NCI-H187 (cell line): ENCODE data around the gene BAIAP3.
A peak's percentile ranks its signal among the peaks of the same experiment; 100 is the strongest.

ENCODE experiments used
- DNase-seq, 2 experiments: peaks; one replicate each; lab custom pipeline; 2025; lab: John Stamatoyannopoulos, UW

Gene BAIAP3

GRCh38 chr16:1371054-1371978 lies 37.9 kb downstream of the BAIAP3 start:
- DNase-seq: no peak

- DNase-seq: no peak
Measured at GRCh38 chr16:1372292-1372950, 39.0 kb downstream of the BAIAP3 start.

GRCh38 chr16:1374418-1375297 lies 41.2 kb downstream of the BAIAP3 start:
- no peak for DNase-seq

DNA sequence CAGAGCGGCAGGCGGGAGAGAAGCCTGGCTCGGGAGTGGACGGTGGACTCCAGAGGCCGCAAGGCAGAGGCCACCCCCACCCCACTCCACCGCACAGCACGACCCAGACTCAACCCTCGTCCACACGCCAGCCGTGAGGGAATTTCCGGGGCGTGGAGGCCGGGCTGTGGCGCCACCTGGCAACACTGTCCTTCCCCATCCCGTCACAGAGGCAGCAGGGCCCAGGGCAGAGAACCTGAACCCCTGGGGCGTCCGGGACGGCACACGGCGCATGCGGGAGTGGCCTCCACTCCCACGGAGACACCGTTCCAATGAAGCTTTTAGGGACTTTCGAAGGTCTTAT lies 41.8 kb downstream of the BAIAP3 start:
- no peak for DNase-seq

DNA sequence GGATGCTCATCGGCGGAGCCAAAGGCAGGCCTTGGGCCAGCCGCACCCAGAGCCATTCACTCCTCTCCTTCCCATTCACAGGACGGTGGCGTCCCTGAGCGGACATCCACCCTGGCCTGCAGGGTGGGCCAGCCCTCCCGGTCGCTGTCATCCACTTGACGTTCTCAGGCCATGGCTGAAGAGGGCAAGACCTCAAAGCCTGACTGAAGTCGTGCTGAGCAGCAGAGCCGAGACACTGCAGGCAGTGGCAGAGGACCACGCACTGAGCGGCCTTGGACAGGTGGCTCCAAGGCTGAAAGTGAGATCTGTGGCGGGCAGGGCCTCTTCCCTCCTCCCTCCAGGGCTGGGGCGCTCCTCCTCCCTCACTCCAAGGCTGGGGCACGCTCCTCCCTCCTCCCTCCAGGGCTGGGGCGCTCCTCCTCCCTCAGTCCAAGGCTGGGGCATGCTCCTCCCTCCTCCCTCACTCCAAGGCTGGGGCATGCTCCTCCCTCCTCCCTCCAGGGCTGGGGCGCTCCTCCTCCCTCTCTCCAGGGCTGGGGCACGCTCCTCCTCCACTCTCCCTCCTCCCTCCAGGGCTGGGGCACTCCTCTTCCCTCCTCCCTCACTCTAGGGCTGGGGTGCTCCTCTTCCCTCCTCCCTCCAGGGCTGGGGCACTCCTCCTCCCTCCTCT lies 42.4 kb downstream of the BAIAP3 start:
- no peak for DNase-seq

DNA sequence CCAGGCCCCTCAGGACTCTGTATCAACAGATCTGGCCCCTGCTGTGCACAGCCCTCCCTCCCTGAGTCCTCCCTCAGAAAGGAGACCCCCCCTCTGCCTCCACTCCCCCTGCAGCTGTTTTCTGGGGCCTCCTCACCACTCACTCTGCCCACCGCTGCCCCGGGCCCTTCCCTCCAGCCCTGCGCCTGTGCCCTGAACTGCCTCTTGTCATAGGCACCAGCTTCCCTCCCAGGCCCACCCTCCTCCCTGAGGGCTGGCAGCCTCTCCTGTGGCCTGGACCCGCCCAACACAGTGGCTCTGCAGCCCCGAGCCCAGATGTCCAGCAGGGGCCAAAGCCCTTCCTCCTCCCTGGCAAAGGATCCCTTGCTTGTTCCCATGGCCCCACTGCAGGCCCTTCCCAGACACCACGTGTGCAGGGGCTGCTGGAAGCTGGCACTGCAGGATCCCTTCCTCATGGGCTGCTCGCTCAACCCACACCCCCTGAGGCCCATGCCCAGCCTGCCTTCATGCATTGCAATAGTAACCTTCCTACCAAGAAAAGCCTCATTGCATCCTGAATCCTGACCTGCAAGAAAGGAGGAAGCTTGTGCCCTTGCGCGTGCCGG lies 44.1 kb downstream of the BAIAP3 start:
- no peak for DNase-seq

DNA sequence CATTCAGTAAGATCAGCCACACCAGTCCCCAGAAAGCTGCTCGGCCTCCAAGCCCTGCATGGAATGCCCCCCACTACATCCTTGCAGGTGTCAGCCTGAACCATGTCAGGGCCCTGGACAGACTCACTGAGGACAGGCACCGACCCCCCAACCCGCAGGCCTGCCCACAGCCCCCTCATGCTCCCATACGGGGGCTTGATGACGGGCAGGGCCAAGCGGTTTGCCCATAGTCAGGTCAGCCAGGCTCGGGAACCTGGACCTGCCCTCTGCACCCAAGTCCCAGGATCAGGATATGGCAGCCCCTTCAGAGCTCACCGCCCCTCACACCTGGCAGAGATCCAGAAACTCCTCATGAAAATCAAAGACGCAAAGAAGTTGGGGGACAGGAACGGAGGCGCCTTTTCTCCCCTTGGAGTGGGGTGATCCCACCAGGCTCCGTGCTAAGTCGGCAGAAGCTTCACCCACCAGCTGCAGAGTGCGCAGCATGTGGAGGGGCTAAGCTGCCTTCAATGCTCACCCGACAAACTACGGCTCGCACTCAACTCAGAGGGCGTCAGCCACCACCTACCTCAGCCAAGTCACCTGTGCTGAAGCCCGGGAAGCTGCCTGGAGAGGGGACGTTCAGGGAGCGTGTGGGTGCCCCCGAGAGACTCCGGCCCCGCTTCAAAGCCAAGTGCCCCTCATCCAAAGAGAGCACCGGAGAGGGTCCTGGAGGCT lies 44.8 kb downstream of the BAIAP3 start:
- DNase-seq: no peak

DNA sequence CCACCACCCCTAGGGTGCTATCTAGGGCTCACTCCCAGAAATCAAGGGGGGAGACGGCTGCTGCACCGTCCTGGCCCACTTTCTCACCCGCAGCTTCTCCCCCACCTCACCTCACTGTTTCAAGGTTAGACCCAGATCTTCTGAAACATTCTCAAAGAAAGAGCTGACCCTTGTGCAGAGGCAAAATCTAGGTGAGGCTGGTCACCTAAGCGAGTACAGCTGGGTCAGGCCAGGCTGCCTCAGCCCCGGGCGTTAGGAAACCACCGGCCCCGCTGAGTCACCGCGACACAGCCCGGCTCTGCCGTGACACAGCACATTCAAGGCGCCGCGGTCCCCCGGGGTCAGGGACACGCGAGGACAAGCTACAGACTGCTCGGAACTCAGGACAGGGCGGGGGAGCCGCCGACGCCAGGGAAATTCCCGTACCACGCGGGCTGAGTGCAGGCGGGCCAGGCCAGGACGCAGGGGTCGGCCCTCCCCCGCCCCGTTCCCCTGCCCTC lies 45.4 kb downstream of the BAIAP3 start:
- DNase-seq: no peak

DNA sequence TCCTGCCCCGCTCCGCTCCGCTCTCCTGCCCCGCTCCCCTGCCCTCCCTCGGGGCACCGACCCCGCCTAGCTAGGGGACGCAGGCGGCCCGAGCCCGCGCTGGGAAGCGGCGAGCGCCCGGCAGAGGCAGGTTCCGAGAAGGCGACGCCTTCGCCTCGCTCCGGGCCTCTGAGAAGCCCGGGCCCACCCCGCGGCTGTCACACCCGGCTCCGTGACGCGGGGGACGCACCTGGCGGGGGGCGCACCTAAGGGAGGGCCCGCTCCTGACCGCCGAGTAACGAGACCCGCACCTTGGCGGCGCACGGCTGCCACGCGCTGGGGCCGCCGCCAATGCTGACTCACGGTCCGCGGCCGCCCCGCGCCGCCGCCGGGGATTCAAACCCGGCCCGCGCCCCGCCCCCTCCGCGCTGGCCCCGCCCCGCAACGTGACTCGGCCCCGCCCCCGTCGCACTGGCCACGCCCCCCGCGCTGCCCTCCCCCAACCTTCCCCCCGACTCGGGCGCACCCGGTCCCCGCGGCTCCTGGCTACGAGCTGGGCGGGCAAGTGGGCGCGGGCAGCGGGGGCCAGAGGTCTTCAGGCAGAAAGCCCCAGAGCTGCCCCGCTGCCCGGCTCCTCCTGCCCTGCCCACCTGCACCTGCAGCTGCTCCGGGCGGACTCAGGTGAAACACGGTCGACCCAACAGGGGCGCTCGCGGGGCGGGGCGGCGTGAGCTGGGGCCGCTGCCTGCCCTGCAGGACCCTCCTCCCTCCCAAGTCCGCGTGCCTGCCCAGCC lies 46.0 kb downstream of the BAIAP3 start:
- DNase-seq: peak; percentile 44 to 58

- DNase-seq: no peak
Measured at GRCh38 chr16:1380195-1380594, 46.8 kb downstream of the BAIAP3 start.

- DNase-seq: no peak
Measured at GRCh38 chr16:1381612-1382406, 48.4 kb downstream of the BAIAP3 start.

- DNase-seq: no peak
Measured at GRCh38 chr16:1383556-1383955, 50.1 kb downstream of the BAIAP3 start.

DNA sequence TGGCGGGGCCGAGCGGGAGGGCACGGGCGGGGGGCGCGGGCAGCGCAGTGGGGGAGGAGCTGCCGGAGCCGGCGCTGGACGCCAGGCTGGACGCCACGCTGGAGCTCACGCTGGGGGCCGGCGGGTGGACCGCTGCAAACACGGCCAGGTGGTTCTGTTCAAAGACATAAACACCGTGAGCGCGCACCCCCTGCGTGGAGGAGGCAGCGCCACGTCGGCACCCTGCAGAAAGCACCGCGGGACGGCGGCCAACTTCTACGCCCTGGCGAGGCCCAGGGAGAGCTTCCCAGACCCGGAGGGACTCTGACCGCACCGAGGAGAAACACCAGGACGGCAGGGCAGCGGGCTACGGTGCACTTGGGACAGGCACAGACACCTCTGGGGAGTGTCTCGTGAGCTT lies 51.8 kb downstream of the BAIAP3 start:
- DNase-seq: no peak

DNA sequence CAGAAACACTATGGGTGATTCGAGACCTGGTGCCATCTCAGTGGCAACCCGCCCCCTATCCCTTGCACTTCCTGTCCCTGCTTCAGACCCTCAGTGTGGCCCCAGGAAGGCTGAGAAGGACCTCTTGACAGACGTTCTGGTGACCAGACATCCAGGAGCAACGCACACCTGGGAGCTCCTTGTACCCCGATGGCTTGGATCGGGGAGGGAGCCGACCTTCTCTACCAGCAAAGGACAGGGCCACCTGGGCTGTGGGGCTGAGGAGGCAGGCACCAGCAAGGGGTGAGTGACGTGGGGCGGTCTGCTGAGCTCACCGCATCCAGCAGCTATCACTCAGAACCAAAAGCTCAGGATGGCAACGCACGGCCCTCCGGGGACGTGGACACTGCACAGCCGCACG lies 53.9 kb downstream of the BAIAP3 start:
- no peak for DNase-seq

GRCh38 chr16:1389762-1390161 lies 56.3 kb downstream of the BAIAP3 start:
- no peak for DNase-seq

DNA sequence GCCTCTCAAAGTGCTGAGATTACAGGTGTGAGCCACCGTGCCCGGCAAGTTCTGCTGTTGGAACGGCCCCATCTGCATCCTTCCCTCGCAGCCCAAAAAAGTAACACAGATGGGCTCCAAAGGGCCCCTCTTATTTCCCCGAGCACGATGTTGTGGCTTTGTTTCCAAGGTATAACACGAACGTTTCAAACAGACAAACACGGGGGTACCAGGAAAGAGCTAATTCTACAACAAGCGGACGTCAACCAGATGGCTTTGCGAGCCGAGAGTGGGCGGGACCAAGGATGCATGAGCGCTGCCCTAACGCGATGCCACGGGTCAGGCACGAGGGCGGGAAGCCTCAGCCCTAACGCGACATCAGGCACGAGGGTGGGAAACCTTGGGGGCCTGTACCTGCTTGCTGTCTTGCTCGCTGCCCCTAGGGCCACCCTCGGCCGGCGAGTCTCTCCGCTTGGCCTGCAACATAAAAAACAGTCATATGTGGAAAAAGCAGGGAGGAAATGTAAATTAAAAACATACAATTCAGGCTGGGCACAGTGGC lies 56.9 kb downstream of the BAIAP3 start:
- DNase-seq: no peak

DNA sequence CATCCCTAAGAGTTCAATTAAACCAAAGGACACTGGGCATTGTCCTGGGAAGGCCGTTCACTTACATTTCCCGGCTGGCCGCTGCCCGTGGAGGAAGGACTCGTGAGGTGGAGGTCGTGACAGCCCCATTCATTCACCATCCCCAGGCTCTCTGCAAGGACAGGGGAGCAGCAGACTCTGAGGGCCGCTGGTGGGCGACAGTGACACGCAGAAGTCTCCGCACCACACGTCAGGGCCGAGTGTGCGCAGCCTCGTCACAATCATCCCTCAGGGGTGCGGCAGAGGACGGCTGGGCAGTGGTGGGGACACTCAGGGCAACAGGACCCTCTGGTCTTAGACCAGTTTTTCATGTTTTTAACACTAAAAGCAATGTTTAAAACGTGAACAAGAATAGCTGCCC lies 59.4 kb downstream of the BAIAP3 start:
- DNase-seq: no peak

GRCh38 chr16:1393613-1394176 lies 60.2 kb downstream of the BAIAP3 start:
- no peak for DNase-seq
